ENCODE measurements around the gene MPV17L.
"Not testable (repeated sequence)": the region's sequence is repeated elsewhere in the genome, so short reads cannot be mapped to it uniquely, and the experiment has no call there.

MPV17L gene

GRCh38 chr16:15453296-15453695, 57.7 kb downstream of the MPV17L start:
- not testable (repeated sequence) for DNase-seq

GRCh38 chr16:15454933-15455332, 59.4 kb downstream of the MPV17L start:
- not testable (repeated sequence) for DNase-seq

- DNase-seq = no peak
These were observed 61.8 kb downstream of the MPV17L start for GRCh38 chr16:15457400-15457799.

- no peak for DNase-seq
These were observed 62.4 kb downstream of the MPV17L start for GRCh38 chr16:15457958-15458357.

GRCh38 chr16:15459791-15460190, 64.2 kb downstream of the MPV17L start:
- no peak for DNase-seq

- DNase-seq = no peak
These were observed 65.0 kb downstream of the MPV17L start for GRCh38 chr16:15460601-15461000.

- DNase-seq = no peak
These were observed 65.8 kb downstream of the MPV17L start for GRCh38 chr16:15461376-15461775.

Measured in Kasumi-1 (cell line).